Measurements from ENCODE around the gene SHLD1.

DNA sequence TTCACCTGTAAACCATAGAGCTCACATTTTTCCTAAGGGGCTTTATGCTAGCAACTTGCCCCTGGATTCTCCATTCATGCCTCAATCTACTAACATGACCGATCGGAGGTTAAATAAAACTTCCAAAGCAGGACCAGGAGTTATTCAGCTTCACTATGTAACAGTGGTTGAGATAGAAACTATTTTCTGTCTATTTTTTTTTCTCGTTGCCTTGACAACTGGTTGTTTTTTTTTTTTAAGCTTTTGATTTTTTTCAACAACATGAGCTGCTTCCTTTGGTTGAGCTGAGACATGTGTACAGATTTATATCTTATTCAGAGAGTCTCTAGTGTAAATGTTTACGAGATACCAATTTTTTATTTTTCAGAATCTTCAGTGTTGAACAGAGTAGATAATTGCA, 85.7 kb downstream of the SHLD1 start:
- TF ChIP-seq EP300 (IDR thresholded peaks at IDR 0.05; ENCODE audit: borderline replicate concordance) (no peak), RAD21 (IDR thresholded peaks at IDR 0.05; ENCODE audit: low read depth) (no peak), YY1 (IDR thresholded peaks at IDR 0.05; ENCODE audit: low read depth) (no peak), EGR1 (IDR thresholded peaks at IDR 0.05) (no peak), TCF12 (IDR thresholded peaks at IDR 0.05; ENCODE audit: low read depth) (no peak), ZBTB7A (IDR thresholded peaks at IDR 0.05; ENCODE audit: low read depth) (no peak)
- TF ChIP-seq, protein P1, sequence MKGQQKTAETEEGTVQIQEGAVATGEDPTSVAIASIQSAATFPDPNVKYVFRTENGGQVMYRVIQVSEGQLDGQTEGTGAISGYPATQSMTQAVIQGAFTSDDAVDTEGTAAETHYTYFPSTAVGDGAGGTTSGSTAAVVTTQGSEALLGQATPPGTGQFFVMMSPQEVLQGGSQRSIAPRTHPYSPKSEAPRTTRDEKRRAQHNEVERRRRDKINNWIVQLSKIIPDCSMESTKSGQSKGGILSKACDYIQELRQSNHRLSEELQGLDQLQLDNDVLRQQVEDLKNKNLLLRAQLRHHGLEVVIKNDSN (IDR thresholded peaks at IDR 0.05), result no peak

All from Ishikawa (cell line).